ENCODE results near the gene B3GAT1. TPM values are rescaled to one million over a fixed set of nuclear protein-coding genes. Genes with fewer than 3 reads are reported as not detected.
"Not testable (repeated sequence)": the region's sequence is repeated elsewhere in the genome, so short reads cannot be mapped to it uniquely, and the experiment has no call there.

B3GAT1 gene, protein sequence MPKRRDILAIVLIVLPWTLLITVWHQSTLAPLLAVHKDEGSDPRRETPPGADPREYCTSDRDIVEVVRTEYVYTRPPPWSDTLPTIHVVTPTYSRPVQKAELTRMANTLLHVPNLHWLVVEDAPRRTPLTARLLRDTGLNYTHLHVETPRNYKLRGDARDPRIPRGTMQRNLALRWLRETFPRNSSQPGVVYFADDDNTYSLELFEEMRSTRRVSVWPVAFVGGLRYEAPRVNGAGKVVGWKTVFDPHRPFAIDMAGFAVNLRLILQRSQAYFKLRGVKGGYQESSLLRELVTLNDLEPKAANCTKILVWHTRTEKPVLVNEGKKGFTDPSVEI
- under 1 TPM; 0.09 to 0.23 TPM for total RNA-seq

- ATAC-seq = peak; percentile 45 to 46
- Mint-ChIP-seq H3K27ac (no peak within 1 kb of the TSS), H3K36me3 (no peaks in the 10 kb centered on the region), H3K9me3 (no peaks in the 10 kb centered on the region)
- peak in 1 of 2 donors; percentile 30 for DNase-seq (ENCODE audit: low spot score in 2 of 2)
Observed at GRCh38 chr11:134412203-134413042, at the start of gene B3GAT1. B3GAT1 (minus strand) TSS chr11:134412242; CDS start chr11:134387659, 24,583 bp downstream.

DNA sequence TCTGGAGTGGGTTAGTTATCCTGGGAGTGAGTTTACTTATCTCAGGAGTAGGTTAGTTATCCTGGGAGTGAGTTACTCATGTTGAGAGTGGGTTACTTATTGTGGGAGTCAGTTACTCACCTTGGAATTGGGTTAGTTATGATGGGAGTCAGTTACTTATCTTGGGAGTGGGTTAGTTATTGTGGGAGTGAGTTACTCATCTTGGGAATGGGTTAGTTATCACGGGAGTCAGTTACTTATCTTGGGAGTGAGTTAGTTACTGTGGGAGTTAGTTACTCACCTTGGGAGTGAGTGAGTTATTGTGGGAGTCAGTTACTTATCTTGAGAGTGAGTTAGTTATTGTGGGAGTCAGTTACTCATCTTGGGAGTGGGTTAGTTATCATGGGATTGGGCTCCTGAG, 49.6 kb upstream of the B3GAT1 start:
- Mint-ChIP-seq H3K36me3 (peaks cover 4 to 5% of the 10 kb centered on the region in 2 donors), H3K27ac (no peak overlapping the region), H3K9me3 (peaks cover 8 to 12% of the 10 kb centered on the region in 2 donors)
- DNase-seq (ENCODE audit: low spot score in 2 of 2) (no peak), ATAC-seq (no peak)

DNA sequence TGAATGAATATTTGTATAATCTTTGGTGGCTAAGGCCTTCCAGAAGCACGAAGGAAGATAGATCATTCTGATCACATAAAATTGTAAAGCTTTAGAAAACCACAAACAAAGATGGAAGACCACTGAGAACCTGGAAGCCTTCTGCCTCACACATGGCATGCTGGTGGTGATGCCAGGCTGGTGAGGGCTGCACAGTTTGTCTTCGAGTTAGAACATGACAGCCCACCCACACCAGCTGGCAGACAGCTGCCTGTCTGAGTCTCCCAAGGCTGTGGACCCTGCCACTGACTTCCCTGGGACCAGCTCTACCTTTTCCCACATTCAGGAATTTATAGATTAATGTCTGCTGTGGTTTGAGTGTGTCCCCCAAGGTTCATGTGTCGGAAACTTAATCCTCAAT, 48.8 kb upstream of the B3GAT1 start:
- DNase-seq (ENCODE audit: low spot score in 2 of 2) (no peak), ATAC-seq (no peak)
- Mint-ChIP-seq H3K27ac (no peak overlapping the region), H3K36me3 (peaks cover 4 to 5% of the 10 kb centered on the region in 2 donors), H3K9me3 (peaks cover 15 to 19% of the 10 kb centered on the region in 2 donors)

DNA sequence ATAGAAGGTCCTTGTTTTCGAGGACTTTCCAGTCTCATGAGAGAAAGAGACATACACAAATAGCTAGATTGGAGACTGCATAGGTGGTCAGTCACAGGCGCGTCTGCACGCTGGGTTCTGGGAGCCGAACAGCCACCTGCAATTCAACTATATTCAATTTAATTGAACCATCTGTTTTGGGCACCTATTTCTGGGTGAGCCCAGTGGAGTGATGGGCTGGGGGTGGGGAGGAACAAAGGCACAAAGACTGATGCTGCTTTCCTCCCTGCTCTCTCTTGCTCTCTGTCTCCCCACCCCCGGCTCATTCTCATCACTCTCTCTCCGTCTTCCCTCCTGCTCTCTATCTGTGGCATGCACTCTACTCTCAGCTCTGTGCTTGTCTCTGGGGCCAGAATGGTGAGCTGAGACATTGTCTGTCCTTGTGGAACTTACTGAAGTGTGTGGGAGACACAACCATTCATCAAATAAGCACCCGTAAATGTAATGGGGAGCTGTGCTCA, 48.1 kb upstream of the B3GAT1 start:
- Mint-ChIP-seq H3K27ac (no peak overlapping the region), H3K9me3 (peaks cover 17 to 19% of the 10 kb centered on the region in 2 donors), H3K36me3 (peaks cover 4 to 5% of the 10 kb centered on the region in 2 donors)
- ATAC-seq = no peak
- DNase-seq (ENCODE audit: low spot score in 2 of 2) = no peak

DNA sequence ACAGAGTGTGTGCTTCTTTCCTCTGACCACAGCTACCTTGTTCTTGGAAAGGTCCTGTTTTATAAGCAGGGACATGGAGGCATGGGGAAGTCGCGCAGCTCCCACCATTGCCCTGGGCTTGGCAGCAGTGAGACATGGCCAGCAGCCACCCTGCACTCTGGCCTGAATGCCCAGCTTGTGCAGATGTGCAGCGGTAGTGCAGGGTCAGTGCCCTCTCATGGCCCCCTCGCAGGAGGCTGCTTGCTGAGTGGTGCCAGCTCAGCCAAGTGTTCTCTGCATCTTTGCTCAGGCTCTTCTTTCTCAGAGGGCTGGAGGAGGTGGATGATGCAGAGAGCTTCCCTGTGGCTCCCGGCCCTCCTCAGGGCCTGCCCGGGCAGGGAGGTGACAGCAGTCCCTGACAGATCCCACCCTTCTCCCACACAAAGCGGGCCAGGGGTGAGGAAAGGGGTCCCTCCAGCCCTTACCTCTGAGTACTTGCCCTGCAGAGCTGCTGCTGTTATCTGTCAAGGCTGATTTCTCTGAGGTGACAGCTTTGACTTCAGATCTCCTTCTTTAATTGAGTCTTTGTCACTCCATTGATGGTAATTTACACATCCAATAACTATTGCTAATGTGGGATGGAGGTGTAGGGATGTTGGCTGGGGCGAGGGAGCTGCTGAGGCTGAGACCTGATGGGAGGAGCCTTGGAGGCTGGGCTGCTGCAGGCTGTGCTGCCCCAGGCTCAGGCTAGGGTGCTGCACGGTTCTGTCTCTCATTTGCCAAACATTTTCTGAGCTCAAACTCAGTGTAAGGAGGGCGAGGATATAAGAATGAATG, 47.4 kb upstream of the B3GAT1 start:
- peaks cover 17 to 19% of the 10 kb centered on the region in 2 donors for H3K9me3 Mint-ChIP-seq
- no peak for DNase-seq (ENCODE audit: low spot score in 2 of 2)
- H3K36me3 Mint-ChIP-seq = peaks cover 4 to 5% of the 10 kb centered on the region in 2 donors
- H3K27ac Mint-ChIP-seq = no peak overlapping the region
- no peak for ATAC-seq

DNA sequence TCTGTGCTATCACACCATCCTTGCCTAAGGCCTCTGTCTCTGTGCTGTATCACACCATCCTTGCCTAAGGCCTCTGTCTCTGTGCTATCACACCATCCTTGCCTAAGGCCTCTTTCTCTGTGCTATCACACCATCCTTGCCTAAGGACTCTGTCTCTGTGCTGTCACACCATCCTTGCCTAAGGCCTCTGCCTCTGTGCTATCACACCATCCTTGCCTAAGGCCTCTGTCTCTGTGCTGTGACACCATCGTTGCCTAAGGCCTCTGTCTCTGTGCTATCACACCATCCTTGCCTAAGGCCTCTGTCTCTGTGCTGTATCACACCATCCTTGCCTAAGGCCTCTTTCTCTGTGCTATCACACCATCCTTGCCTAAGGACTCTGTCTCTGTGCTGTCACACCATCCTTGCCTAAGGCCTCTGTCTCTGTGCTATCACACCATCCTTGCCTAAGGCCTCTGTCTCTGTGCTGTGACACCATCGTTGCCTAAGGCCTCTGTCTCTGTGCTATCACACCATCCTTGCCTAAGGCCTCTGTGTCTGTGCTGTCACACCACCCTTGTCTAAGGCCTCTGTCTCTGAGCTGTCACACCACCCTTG, 45.5 kb upstream of the B3GAT1 start:
- not testable (repeated sequence) for H3K27ac Mint-ChIP-seq; ATAC-seq; DNase-seq (ENCODE audit: low spot score in 2 of 2); H3K36me3 Mint-ChIP-seq
- H3K9me3 Mint-ChIP-seq = peaks cover 17 to 19% of the 10 kb centered on the region in 2 donors

DNA sequence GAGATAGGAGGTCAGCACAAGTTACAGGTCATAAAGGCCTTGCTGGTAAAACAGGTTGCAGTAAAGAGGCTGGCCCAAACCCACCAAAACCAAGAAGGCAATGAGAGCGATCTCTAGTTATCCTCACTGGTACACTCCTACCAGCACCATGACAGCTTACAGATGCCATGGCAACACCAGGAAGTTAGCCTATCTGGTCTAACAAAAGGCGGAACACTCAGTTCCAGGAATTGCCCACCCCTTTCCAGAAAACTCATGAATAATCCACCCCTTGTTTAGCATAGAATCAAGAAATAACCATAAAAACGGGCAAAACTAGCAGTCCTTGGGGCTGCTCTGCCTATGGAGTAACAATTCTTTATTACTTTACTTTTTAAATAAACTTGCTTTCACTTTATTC, 43.5 kb upstream of the B3GAT1 start:
- no peak overlapping the region for H3K27ac Mint-ChIP-seq
- DNase-seq (ENCODE audit: low spot score in 2 of 2) = no peak
- peaks cover 4 to 5% of the 10 kb centered on the region in 2 donors for H3K36me3 Mint-ChIP-seq
- ATAC-seq = no peak
- peaks cover 11 to 19% of the 10 kb centered on the region in 2 donors for H3K9me3 Mint-ChIP-seq

- ATAC-seq = no peak
- DNase-seq (ENCODE audit: low spot score in 2 of 2) = no peak
- peaks cover 11 to 19% of the 10 kb centered on the region in 2 donors for H3K9me3 Mint-ChIP-seq
- H3K36me3 Mint-ChIP-seq = no peaks in the 10 kb centered on the region
- H3K27ac Mint-ChIP-seq = no peak overlapping the region
Observed at GRCh38 chr11:134454146-134454690, 42.2 kb upstream of the B3GAT1 start.

DNA sequence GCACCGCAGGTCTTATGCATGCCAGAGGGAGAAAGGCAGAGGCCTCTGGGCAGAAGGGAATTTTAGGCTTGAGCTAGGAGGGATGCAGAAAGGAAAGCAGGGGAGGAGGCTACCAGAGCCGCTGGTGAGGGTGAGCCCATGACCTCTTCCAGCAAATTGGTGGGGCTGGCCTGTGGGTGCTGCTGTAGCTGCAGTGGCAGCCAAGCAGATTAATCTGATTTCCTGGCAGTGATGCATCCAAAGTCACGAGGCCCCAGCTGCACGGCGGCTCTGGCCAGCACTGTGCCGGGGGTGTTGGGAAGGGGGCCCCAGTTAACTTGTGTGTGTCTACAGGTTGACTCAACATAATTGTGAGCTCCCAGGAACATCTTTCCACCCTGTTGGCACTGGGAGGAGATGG, 41.4 kb upstream of the B3GAT1 start:
- Mint-ChIP-seq H3K27ac (no peak overlapping the region), H3K9me3 (peaks cover 11 to 16% of the 10 kb centered on the region in 2 donors), H3K36me3 (no peaks in the 10 kb centered on the region)
- DNase-seq (ENCODE audit: low spot score in 2 of 2) (no peak), ATAC-seq (no peak)

- H3K9me3 Mint-ChIP-seq = peaks cover 11 to 13% of the 10 kb centered on the region in 2 donors
- no peak overlapping the region for H3K27ac Mint-ChIP-seq
- no peaks in the 10 kb centered on the region for H3K36me3 Mint-ChIP-seq
- no peak for DNase-seq (ENCODE audit: low spot score in 2 of 2)
- no peak for ATAC-seq
Observed at GRCh38 chr11:134452838-134453155, 40.8 kb upstream of the B3GAT1 start.

DNA sequence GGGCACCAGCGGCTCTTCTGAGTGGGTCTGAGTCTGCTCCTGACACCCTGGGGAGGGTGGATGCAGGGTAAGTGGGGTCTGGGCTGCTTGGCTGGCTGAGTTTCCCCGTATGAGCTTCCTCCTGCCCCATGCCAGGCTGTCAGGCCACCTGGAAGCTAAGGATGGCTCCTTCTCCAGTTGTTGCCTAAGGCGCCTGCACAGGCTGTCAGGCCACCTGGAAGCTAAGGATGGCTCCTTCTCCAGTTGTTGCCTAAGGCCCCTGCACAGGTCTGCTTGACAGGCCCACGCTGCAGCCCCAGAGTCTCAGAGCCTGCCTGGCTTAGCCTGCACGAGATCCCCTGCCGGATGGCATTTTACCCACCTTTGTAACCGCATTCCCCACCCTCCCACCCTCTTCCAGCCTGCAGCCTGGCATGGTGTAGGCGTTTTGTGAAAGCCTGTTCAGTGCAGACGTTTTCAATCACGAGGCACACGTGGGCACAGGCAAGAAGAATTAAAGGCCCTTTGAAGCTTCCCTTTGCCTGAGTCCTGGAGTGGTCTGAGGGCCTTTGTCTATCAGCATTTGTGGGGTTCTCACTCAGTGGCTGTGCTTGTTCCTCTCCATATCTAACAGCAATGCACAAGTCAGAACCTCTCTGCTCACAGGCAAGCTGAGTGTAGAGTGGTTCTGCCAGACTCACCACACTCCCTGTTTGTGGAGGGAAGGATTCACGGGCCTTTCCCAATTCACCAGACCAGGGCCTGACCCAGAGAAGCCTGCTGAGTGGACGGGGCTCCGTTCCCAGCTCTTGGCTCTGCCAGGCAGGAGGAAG, 40.2 kb upstream of the B3GAT1 start:
- no peak for ATAC-seq
- H3K9me3 Mint-ChIP-seq = peaks cover 11 to 12% of the 10 kb centered on the region in 2 donors
- no peaks in the 10 kb centered on the region for H3K36me3 Mint-ChIP-seq
- no peak overlapping the region for H3K27ac Mint-ChIP-seq
- no peak for DNase-seq (ENCODE audit: low spot score in 2 of 2)

- no peak overlapping the region for H3K27ac Mint-ChIP-seq
- H3K9me3 Mint-ChIP-seq = no peaks in the 10 kb centered on the region
- ATAC-seq (no peak), DNase-seq (ENCODE audit: low spot score in 2 of 2) (no peak)
- no peaks in the 10 kb centered on the region for H3K36me3 Mint-ChIP-seq
Observed at GRCh38 chr11:134450186-134450585, 38.1 kb upstream of the B3GAT1 start.

- ATAC-seq = no peak
- DNase-seq (ENCODE audit: low spot score in 2 of 2) = no peak
- H3K27ac Mint-ChIP-seq = no peak overlapping the region
- no peaks in the 10 kb centered on the region for H3K36me3 Mint-ChIP-seq
- no peaks in the 10 kb centered on the region for H3K9me3 Mint-ChIP-seq
Observed at GRCh38 chr11:134449713-134450112, 37.7 kb upstream of the B3GAT1 start.

- Mint-ChIP-seq H3K27ac (no peak overlapping the region), H3K9me3 (peaks cover 2 to 4% of the 10 kb centered on the region in 2 donors), H3K36me3 (peaks cover 1 to 3% of the 10 kb centered on the region in 2 donors)
- ATAC-seq (no peak), DNase-seq (ENCODE audit: low spot score in 2 of 2) (no peak)
Observed at GRCh38 chr11:134449051-134449450, 37.0 kb upstream of the B3GAT1 start.

GRCh38 chr11:134447696-134448095, 35.7 kb upstream of the B3GAT1 start:
- no peak for DNase-seq (ENCODE audit: low spot score in 2 of 2)
- H3K9me3 Mint-ChIP-seq = peaks cover 7 to 16% of the 10 kb centered on the region in 2 donors
- no peak for ATAC-seq
- H3K36me3 Mint-ChIP-seq = peaks cover 5 to 7% of the 10 kb centered on the region in 2 donors
- H3K27ac Mint-ChIP-seq = no peak overlapping the region

Data from activated naive CD4-positive, alpha-beta T cell treated with anti-CD3 and anti-CD28 coated beads, Interleukin-2, amount 50 U/mL, for 72 hours (primary cell).